HG02943 (cell line): Measurements from ENCODE around the gene HDAC8.
"Not testable (repeated sequence)": the region's sequence is repeated elsewhere in the genome, so short reads cannot be mapped to it uniquely, and the experiment has no call there.

ENCODE experiments used
- ATAC-seq: cut with Tn5 transposase; IDR thresholded peaks from one replicate; pipeline ENCODE4 v1.9.1; 2021; ENCODE audit warnings: mild to moderate bottlenecking, low read depth, moderate library complexity; ENCODE audit not compliant: unreplicated experiment

HDAC8 gene

DNA sequence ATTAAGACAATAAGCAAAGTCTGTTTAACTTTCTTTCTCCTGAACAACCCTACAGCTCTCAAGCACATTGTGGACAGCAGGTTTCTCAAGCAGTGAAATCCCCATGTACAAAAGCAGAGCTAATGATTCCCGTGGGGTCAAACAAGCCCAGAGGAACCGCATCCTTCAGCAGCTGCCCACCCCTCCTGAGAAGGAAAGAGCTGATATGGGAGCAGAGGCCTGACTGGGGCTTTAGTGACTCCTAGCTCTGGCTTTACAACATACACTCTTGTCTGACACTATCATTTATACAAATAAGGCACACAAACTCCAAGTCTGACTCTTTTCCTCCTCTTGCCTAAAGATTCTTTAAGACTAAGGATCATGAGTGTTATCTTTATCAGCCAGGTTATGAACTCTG is 32.8 kb downstream of the HDAC8 start:
- no peak for ATAC-seq

DNA sequence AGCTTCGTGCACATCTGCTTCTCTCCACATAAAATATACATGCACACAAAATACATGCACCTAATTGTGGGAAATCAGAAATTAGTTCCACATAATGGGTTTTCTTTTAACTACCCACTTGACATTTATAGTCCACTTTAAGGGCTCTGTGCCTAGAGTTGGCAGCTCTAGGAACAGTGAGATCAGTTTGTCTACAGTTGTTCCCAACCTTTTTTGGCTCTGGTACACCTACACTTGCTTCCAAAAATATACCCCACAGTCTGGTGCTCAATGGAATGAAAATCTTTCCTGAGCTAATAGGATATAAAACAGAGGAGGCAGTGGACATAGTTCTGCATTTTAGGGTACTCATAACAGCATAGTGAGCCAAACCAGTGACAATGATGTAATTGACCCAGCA is 36.1 kb downstream of the HDAC8 start:
- ATAC-seq, result no peak

DNA sequence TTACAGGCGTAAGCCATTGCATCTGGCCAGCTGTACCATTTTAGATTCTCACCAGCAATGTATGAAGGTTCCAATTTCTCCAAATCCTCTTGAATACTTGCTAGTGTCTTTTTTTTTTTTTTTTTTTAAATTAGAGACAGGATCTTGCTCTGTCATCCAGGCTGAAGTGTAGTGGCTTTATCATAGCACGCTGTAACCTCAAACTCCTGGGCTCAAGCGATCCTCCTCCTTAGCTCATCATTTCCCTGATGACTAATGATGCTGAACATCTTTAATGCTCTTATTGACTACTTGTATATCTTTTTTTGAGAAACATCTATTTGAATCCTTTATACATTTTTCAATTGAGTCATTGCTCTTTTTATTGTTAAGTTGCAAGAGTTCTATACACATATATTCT is 40.3 kb downstream of the HDAC8 start:
- no peak for ATAC-seq

DNA sequence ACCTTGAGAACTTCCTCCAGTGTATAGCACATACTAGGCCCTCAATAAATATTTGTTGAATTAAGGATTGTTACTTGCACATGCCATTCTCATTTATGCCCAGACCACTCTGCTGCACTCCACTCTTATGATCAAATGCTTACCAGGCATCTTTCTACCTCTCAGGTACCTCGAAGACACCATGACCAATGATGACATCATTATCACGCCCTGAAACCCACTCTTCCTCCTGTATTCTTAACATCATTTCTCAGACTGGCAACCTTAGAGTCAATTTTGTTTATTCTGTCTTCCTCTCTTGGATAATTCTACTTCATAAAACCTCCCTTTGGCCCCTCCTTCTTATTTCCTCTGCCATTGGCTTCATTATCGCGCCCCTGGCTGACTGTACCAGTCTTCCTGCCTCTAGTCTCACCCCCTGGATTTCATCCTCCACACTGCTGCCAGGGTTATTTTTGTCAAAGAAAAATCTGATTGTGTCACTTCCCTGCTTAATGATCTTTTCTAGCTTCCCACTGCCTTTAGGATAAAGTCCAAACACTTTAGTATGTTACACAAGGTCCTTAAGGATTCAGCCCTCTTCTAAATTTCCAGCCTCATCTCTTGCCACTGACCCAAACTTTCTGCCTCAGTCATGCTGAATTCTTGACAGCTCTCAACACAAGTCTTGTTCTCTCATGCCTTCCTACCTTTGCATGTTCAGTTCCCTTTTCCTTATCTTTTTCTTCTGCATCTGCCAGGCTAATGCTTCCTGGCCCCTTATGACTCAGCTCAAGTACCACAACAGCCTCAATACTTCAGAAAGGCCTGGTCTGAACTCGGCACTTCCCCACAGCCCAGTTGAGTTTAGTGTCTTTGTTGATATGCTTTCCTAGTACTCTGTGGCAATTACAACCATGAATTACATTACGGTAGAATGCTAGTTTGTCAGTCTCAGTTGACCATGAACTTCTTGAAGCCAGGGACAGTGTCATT is 45.8 kb downstream of the HDAC8 start:
- ATAC-seq, result no peak

DNA sequence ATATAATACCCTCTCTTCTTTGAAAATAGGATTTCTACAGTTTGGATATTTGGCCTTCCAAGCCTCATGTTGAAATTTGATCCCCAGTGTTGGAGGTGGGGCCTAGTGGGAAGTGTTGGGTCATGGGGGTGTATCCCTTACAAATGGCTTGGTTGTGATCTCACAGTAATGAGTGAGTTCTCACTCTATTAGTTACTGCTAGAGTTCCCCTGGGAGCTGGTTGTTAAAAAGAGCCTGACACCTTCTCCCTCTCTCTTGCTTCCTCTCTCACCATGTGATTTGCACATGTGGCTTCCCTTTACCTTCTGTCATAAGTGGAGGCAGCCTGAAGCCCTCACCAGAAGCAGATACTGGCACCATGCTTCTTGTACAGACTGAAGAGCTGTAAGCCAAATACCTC is 73.9 kb downstream of the HDAC8 start:
- no peak for ATAC-seq

DNA sequence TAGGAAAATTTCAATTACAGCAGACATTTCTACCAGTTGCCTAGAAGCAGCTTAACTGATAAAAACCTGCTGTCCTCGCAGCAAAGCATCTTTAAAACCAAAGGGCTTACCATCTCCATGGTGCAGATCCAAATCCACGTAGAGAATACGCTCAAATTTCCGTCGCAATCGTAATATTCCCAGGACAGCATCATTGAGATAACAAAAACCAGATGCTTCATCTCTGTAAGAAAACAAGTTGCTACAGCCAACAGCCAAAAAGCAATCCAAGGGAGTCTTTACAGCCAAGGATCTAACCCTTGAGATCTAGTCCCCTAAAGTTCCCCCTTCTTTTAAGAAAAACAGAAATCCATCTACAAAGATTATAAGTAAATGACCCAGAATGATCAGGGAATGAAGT is 77.6 kb downstream of the HDAC8 start:
- no peak for ATAC-seq

DNA sequence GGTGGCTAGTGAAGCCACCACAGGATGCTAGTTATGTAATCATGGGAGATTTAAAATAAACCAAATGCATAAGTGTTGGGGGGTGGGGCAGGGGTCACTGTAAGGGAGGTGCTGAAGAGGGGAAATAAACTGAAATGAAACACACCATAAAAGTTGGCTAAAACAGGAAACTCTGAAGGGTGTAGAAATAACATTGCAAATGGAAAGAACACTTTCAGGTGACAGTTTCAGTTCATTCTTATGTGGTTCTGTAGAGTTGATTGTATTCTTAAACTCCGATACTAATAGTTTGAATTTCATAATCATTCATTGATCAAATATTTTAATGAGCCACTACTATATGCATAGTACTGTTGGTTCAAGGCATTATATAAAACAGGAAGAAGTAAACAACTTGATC is 80.1 kb downstream of the HDAC8 start:
- peak; percentile 76 for ATAC-seq

DNA sequence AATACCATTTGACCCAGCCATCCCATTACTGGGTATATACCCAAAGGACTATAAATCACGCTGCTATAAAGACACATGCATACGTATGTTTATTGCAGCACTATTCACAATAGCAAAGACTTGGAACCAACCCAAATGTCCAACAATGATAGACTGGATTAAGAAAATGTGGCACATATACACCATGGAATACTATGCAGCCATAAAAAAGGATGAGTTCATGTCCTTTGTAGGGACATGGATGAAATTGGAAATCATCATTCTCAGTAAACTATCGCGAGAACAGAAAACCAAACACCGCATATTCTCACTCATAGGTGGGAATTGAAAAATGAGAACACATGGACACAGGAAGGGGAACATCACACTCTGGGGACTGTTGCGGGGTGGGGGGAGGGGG is 82.4 kb downstream of the HDAC8 start:
- ATAC-seq, result not testable (repeated sequence)

DNA sequence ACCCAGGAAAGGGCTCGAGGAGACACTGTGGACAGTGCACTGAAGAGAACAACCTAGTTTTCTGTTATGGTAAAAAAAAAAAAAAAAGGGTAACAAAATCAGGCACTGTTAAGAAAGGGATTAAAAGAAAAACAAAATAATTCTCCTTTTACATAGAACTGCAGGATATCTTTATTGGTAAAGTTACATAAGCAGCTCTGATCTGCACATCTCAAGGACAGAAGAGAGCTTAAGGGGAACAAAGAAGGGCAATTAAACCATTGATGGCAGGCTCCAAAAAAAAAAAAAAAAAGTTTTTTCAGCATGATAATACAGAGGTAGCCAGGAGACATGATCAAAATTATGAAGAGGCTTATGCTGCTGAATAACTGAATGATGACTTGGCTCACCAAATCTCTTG is 85.0 kb downstream of the HDAC8 start:
- no peak for ATAC-seq

DNA sequence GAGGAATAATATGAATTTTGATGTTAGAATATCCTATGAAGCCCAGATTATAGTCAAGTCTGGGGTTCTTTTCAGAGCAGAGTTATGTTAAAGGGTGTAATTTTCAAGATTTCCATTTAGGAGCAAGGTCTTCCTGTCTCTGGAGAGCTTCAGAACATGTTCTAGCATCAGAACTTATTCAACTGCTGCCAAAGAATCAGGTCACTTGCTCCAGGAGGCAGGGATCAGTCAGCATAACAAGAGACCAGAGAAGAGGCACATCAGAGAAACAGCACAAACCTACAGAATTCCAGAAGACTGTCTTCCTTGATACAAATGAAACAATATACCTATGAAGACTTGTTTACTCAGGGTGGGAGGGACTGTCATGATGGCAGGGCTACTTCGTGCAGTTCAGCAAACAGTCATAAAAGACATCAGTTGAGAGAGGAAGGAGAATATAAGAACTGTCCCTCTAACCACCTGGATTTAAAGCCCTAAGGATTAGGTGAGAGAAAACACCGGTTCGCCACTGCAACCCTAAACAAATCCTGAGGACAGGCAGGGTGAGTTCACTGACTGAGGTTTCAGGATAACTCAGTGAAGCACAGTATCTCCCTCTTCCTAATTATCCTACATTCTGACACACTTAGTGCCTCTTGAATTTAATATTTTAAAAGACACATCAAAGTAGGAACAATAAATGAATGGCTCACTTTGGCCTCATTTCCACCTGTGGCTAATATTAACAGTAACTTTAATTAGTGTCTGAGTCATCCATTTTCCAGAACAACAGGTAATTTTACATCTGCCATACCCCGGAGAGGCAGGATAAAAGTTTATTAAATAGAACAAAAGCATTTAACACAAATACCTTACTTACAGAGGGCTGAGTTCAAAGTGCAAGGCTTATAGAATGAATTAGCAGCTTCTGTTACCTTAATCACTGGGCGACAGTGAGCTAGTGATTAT is 93.0 kb downstream of the HDAC8 start:
- ATAC-seq, result no peak

DNA sequence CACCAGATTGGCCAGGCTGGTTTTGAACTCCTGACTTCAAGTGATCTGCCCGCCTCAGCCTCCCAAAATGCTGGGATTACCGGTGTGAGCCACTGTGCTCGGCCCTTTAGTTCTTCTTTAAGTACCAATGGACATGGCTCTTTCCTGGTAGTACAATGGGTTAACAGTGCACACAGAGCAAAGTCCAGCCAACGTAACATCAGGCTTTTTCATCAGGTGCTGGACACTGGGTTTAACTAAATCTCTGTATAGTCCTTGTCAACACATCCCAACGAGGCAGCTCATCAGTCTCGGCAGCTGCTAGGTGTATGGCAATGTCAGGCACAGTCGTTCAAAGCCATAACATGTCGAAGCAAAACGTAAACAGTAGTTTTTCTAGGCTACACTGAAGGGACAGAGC is 93.8 kb downstream of the HDAC8 start:
- ATAC-seq, result no peak

DNA sequence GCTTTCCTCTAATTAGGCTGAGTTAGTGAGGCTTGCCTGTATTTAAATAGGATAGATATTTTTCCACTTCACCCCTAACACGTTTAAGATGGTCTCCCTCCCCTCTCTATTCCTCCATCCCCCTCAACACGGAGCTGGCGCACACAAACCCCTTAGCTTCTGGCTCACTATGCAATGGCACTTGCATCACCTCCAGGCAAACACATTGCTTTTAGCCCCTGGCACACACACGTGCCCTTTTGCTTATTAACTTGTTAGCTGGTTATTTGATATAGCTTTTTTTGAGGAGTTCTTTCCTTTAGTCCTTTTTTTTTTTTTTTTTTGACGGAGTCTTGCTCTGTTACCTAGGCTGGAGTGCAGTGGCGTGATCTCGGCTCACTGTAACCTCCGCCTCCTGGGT is 94.3 kb downstream of the HDAC8 start:
- ATAC-seq, result no peak

DNA sequence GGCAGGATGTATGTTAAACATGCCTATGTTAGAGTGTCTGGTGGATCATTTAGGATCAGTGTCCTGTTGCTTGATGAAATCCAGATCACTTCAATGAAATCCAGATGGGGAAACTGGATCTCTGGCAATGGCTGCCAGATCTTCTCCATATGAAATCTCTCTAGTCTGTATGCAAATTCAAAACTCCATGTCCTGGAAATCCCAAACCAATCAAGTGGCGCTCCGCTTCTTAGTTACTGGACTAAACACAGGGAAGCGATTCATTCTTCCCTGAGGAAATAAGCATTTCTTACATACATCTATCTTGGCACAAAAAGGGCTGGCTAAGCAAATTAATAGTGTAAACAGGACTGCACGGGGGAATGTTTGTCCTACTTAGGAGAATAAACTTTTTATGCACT is 94.9 kb downstream of the HDAC8 start:
- ATAC-seq, result no peak

DNA sequence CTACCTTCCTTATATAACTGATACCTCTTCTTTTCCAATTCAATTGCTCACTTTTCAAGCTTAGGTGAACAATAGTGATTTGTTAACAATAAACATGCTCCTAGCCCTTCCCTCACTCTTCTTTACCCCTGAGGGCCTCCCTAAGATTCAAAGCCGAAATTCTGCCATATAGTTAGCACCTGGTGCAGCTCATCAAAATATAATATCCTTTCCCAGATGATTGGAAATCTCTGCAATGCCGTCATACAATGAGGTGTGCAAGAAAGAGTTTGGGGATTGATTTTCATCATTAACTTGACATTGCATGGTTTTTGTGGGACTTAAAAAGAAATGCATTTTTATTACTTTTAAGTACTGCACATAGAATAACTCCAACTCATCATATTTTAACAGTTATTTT is 95.3 kb downstream of the HDAC8 start:
- ATAC-seq, result no peak

DNA sequence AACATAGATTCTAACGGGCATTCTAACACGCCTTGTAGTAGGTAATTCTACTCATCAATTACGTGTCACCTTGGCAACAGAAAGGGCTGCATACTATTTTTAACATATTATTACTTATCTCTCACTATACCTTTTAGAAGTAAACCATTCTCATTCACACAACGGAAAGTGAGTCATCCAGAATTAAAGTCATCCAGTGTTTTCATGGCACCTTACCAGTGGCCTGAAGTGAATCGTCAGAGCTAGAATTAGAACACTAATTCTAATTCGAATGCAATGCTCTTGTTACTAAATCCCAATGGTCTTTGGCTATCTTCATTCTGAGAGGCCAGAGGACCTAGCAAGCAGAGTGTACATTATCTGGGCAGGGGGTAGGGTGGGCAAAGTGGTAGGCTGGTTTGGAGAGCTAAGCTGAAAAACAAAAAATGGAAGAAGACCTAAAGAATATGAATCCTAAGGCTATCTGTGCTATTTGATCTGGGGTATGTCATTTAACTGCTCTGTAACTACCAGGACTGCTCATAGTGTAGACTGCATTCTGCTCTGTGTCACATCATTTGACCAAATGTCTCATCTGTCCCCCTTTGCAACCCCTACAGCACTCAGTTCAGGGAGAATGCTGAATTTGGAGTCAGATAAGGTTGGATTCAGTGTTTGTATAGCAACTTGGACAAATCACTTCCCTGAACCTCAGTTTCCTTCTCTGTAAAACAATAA is 96.5 kb downstream of the HDAC8 start:
- no peak for ATAC-seq

DNA sequence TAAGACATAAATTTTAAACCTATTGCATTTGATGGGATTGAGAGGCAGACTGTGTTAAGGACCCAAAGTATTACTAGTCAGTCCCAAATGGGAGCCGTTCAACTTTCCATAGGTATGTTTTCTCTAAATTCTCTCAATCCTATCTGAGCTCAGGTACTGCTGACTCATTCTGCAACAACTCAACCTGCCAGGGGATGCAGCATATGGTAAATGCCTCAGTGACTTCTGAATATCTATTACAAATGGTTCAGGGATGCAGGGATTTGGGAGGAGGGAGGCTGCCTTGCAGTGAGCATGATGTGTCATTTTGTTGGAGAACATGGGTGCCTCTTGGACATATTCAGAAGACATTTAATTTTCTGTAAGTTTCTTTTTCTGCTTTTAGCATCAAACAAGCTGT is 97.3 kb downstream of the HDAC8 start:
- ATAC-seq, result no peak

DNA sequence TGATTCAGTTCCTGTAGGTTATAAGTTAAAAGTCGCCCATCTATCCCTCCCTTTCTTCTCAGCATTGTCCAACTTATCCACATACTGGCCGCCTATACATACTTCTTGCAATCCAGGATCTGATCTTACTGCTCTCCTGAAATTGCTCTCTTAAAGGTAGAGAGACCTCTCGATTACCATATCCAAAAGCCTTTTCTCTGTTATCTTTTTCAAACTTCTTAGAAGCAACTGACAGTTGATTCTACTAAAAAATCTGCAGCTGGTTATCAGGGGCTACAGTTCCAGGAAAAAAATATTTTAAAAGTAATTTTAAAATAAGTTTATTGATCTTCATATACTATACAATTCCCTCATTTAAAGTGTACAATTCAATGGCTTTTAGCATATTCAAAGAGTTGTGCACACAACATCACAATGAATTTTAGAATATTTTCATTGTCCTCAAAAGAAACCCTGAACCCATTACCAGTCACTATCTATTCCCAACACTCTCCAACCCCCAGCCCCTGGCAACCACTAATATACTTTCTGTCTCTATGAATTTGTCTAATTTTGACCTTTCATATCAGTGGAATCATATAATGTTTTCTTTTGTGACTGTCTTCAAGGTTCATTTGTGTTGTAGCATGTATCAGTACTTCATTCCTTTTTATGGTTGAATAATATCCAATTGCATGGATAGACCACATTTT is 102.0 kb downstream of the HDAC8 start:
- ATAC-seq, result no peak

DNA sequence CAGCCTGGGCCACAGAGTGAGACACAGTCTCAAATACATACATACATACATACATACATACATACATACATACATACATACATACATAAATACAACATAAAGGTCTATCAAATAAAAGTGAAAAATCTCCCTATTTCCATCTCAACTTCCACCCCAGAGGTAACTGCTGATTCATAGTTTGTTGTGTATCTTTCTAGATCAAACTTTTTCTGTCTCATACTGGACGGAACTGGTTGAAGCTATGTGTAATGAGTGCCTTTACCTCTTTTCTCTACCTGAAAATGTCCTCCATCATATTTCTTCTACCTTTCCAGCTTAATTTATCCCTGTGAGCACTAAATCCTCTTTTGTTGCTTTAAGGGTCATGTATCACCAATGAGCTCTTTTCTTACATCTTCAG is 102.5 kb downstream of the HDAC8 start:
- no peak for ATAC-seq

DNA sequence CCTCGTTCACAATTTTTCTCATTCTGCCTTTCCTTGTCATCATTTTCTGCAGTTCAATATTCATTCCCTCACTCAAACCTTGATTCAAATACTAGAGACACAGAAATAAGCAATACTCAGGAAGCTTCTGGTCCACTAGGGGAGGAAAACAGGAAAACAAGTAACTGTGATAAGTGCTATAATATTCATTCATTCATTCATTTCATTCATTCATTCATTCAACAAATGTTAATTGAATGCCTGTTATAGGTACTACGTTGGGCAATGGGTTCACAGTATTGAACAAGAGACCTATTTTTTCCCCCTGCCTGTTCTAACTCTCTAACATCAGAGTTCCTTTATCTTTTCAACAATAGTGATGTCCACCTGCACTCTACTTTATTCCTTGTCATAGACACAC is 104.0 kb downstream of the HDAC8 start:
- no peak for ATAC-seq

DNA sequence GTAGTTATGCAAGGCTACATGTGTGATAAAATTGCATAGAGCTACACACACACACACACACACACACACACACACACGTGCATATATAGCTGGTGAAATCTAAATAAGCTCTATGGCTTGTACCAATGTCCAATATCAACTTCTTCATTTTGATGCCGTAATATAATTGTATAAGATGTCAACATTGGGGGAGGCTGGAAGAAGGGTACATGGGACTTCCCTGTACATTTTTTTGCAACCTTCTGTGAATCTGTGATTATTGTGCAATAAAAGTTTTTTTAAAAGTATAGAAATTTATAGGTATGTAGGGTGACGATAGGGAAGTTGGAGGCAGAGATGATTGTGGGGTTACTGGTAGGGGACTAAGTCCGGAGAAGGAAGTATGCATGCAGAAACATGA is 105.5 kb downstream of the HDAC8 start:
- no peak for ATAC-seq
